ENCODE results near the gene CHD6. TPM values are rescaled to one million over a fixed set of nuclear protein-coding genes. Genes with fewer than 3 reads are reported as not detected.
A peak's percentile ranks its signal among the peaks of the same experiment; 100 is the strongest.

The CHD6 gene
- total and polyA plus RNA-seq, 2 experiments from 2014 or later, result 12.6 to 24.9 TPM

DNA sequence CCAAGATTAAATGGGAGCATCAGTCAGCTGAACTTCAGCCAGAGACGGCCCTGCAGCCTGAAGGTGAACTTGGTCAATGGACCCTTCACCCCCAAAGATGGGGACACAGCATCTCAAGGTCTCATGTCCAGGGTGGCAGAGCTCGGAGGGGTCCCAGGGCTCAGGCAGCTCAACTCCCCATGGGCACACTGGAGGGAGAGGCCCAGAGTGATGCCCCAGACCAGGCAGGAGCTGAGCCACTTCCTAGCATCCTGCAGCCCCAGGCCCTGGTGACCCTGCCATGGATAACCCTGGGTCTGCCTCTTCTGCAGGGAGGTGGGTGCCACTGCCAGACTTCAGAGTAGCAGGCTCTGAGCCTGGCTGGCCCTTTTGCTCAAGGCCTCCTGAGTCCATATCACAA, 224.1 kb downstream of the CHD6 start:
- in situ Hi-C loops (cut with MboI), result no loop called here
- DNase-seq, result no peak
- Histone ChIP-seq H3K4me2 (ENCODE audit: unreplicated experiment) (no peak overlapping the region), H3K9me2 (ENCODE audit: insufficient read depth) (no peaks in the 10 kb centered on the region), H4K20me1 (ENCODE audit: insufficient read depth) (no peaks in the 10 kb centered on the region), H3K4me1 (ENCODE audit: insufficient read depth) (no peaks in the 10 kb centered on the region), H3K9me3 (ENCODE audit: low read depth) (no peaks in the 10 kb centered on the region), H3K27me3 (replicated peaks; ENCODE audit: insufficient read depth) (no peaks in the 10 kb centered on the region), H2AFZ (no peak overlapping the region), H3K4me3 (no peak overlapping the region), H3K36me3 (ENCODE audit: low read depth) (no peaks in the 10 kb centered on the region), H3K79me2 (ENCODE audit: insufficient read depth) (no peaks in the 10 kb centered on the region), H3F3A (ENCODE audit: insufficient read depth) (no peaks in the 10 kb centered on the region), H3K27ac (no peak overlapping the region), H3K9ac (no peak overlapping the region)
- WGBS, 2 experiments (ENCODE audit: low coverage in 1 of 2, low lambda C conversion rate in 2 of 2, missing lambda C conversion rate in 2 of 2), result 88 to 96% methylated on average over 2 of the region's 2 CpGs
- TF ChIP-seq EZH2phosphoT487 (IDR thresholded peaks at IDR 0.05; ENCODE audit: insufficient read depth, low read depth) (no peak), EZH2 (IDR thresholded peaks at IDR 0.05; ENCODE audit: insufficient read depth, poor library complexity, severe bottlenecking) (no peak)

DNA sequence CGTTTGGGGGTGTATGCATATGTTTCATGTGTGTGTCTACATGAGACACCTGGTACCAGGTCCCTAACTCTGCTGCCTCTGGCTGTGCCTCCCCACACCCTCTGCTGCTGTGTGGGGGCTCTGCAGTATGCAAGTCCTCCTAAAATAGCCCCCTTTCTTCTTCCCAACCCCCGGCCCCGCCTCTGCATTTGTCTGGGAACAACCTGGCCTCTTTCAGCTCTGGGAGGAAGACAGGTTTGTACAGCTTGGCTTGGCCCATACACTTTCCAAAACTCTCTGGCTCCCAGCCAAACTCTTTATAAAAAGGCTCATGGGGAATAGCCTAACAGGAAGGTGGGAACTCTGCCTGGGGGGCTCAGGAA, 224.5 kb downstream of the CHD6 start:
- no peaks in the 10 kb centered on the region for H3K9me3 ChIP-seq (ENCODE audit: low read depth)
- H3K4me1 ChIP-seq (ENCODE audit: insufficient read depth), result no peaks in the 10 kb centered on the region
- H3F3A ChIP-seq (ENCODE audit: insufficient read depth), result no peaks in the 10 kb centered on the region
- no peak overlapping the region for H2AFZ ChIP-seq
- no peaks in the 10 kb centered on the region for H3K27me3 ChIP-seq (replicated peaks; ENCODE audit: insufficient read depth)
- no peaks in the 10 kb centered on the region for H3K36me3 ChIP-seq (ENCODE audit: low read depth)
- no peak overlapping the region for H3K4me3 ChIP-seq
- TF ChIP-seq EZH2 (IDR thresholded peaks at IDR 0.05; ENCODE audit: insufficient read depth, poor library complexity, severe bottlenecking) (no peak), EZH2phosphoT487 (IDR thresholded peaks at IDR 0.05; ENCODE audit: insufficient read depth, low read depth) (no peak)
- no peaks in the 10 kb centered on the region for H4K20me1 ChIP-seq (ENCODE audit: insufficient read depth)
- H3K9me2 ChIP-seq (ENCODE audit: insufficient read depth), result no peaks in the 10 kb centered on the region
- 90 to 97% methylated on average over 3 of the region's 3 CpGs for WGBS, 2 experiments (ENCODE audit: low coverage in 1 of 2, low lambda C conversion rate in 2 of 2, missing lambda C conversion rate in 2 of 2)
- H3K4me2 ChIP-seq (ENCODE audit: unreplicated experiment), result no peak overlapping the region
- no peak for DNase-seq
- in situ Hi-C loops (cut with MboI), result no loop called here
- H3K9ac ChIP-seq, result no peak overlapping the region
- no peaks in the 10 kb centered on the region for H3K79me2 ChIP-seq (ENCODE audit: insufficient read depth)
- no peak overlapping the region for H3K27ac ChIP-seq

DNA sequence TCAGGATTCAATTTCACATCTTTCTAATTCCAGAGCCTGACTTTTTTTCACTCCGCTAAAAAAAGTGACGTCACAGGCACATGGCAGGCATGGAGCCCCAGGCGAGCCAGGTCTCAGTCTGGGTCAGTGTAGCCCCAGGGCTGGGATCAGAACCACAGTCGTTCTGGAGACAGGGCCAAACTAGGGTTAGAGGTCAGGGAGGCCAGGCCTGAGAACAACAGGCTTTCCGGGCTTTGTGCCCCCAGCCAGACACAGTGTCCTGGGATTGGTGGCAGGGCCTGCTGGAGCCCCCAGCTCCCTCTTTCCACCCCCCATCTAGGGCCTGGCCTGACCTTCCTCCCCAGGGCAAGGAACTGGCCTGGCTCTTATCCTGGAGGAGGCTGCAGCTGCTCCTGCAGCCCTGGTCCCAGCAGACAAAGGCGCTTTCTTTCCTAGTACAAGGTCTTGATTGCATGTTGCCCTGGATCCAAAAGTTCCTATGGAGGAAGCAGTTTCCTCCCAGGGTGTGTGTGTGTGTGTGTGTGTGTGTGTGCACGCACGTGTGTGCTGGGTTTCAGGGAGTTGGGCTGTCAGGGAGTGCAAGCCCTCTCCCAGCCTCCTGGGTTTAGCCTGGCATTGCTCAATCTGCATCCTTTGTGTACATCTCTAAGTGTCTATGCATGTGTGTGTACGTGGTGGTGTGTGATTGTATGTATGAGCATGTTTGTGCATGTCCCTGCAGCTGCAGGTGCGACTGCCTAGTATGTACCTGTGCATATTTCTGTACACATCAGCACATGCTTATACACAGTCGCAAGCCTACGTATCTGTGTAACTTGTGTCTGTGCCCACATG, 225.1 kb downstream of the CHD6 start:
- no peak overlapping the region for H3K4me3 ChIP-seq
- DNase-seq, result peak; percentile 29
- H3K79me2 ChIP-seq (ENCODE audit: insufficient read depth), result no peaks in the 10 kb centered on the region
- no peaks in the 10 kb centered on the region for H3F3A ChIP-seq (ENCODE audit: insufficient read depth)
- no peak overlapping the region for H3K4me2 ChIP-seq (ENCODE audit: unreplicated experiment)
- WGBS, 2 experiments (ENCODE audit: low coverage in 1 of 2, low lambda C conversion rate in 2 of 2, missing lambda C conversion rate in 2 of 2), result 50 to 51% methylated on average over 12 of the region's 12 CpGs
- no peaks in the 10 kb centered on the region for H3K27me3 ChIP-seq (replicated peaks; ENCODE audit: insufficient read depth)
- H2AFZ ChIP-seq, result no peak overlapping the region
- no peak for TF ChIP-seq EZH2phosphoT487 (IDR thresholded peaks at IDR 0.05; ENCODE audit: insufficient read depth, low read depth)
- no peak for TF ChIP-seq EZH2 (IDR thresholded peaks at IDR 0.05; ENCODE audit: insufficient read depth, poor library complexity, severe bottlenecking)
- H4K20me1 ChIP-seq (ENCODE audit: insufficient read depth), result no peaks in the 10 kb centered on the region
- no peaks in the 10 kb centered on the region for H3K36me3 ChIP-seq (ENCODE audit: low read depth)
- H3K27ac ChIP-seq, result no peak overlapping the region
- H3K9ac ChIP-seq, result no peak overlapping the region
- H3K9me3 ChIP-seq (ENCODE audit: low read depth), result no peaks in the 10 kb centered on the region
- H3K4me1 ChIP-seq (ENCODE audit: insufficient read depth), result no peaks in the 10 kb centered on the region
- in situ Hi-C loops (cut with MboI), result no loop called here
- H3K9me2 ChIP-seq (ENCODE audit: insufficient read depth), result no peaks in the 10 kb centered on the region

DNA sequence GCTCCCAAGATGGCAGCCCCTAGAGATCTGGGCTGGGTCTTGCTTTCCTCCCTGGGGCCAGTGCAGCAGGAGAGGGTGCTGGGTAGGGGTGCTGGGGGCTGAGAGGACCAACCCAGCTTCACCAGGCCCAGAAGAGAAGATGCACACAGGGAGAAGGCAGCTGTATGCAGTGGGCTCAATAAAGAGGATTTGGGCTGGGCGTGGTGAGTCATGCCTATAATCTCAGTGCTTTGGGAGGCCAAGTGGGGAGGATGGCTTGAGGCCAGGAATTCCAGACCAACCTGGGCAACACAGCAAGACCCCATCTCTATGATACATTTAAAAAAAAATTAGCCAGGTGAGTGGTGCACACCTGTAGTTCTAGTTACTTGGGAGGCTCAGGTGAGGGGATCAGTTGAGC, 225.9 kb downstream of the CHD6 start:
- H3K9me2 ChIP-seq (ENCODE audit: insufficient read depth), result no peaks in the 10 kb centered on the region
- no peaks in the 10 kb centered on the region for H4K20me1 ChIP-seq (ENCODE audit: insufficient read depth)
- no peak for DNase-seq
- no peaks in the 10 kb centered on the region for H3K36me3 ChIP-seq (ENCODE audit: low read depth)
- 81 to 95% methylated on average over 1 of the region's 1 CpG for WGBS, 2 experiments (ENCODE audit: low coverage in 1 of 2, low lambda C conversion rate in 2 of 2, missing lambda C conversion rate in 2 of 2)
- H3K4me3 ChIP-seq, result no peak overlapping the region
- no peaks in the 10 kb centered on the region for H3K9me3 ChIP-seq (ENCODE audit: low read depth)
- H2AFZ ChIP-seq, result no peak overlapping the region
- H3K4me2 ChIP-seq (ENCODE audit: unreplicated experiment), result no peak overlapping the region
- in situ Hi-C loops (cut with MboI), result no loop called here
- no peaks in the 10 kb centered on the region for H3K27me3 ChIP-seq (replicated peaks; ENCODE audit: insufficient read depth)
- no peaks in the 10 kb centered on the region for H3F3A ChIP-seq (ENCODE audit: insufficient read depth)
- H3K4me1 ChIP-seq (ENCODE audit: insufficient read depth), result no peaks in the 10 kb centered on the region
- H3K9ac ChIP-seq, result no peak overlapping the region
- H3K79me2 ChIP-seq (ENCODE audit: insufficient read depth), result no peaks in the 10 kb centered on the region
- TF ChIP-seq EZH2 (IDR thresholded peaks at IDR 0.05; ENCODE audit: insufficient read depth, poor library complexity, severe bottlenecking), result no peak
- TF ChIP-seq EZH2phosphoT487 (IDR thresholded peaks at IDR 0.05; ENCODE audit: insufficient read depth, low read depth), result no peak
- no peak overlapping the region for H3K27ac ChIP-seq
